Anterior cingulate cortex (tissue), 58 donors: ENCODE measurements around the gene TYW1.
"Not testable (repeated sequence)": the region's sequence is repeated elsewhere in the genome, so short reads cannot be mapped to it uniquely, and the experiment has no call there.

ENCODE experiments used
- DNase-seq, 58 donors: peaks; one replicate each; lab custom pipeline; 2025; lab: John Stamatoyannopoulos, UW

TYW1 gene

GRCh38 chr7:66994051-66994450 lies 2.6 kb upstream of the TYW1 start:
- not testable (repeated sequence) for DNase-seq

- DNase-seq = peak in 45 of 58 donors; percentile 0 to 64 (median 16)
These were observed 2.0 kb upstream of the TYW1 start for GRCh38 chr7:66994691-66995049.

- peak; percentile 29 to 97 (median 92) for DNase-seq
These were observed 1.4 kb upstream of the TYW1 start, which contains the start of gene SBDS for GRCh38 chr7:66995050-66995776. TSS of gene SBDS (minus strand) at chr7:66995586. CDS start at chr7:66995417, 169 bp downstream.

- peak in 2 of 58 donors; percentile 1 to 8 for DNase-seq
These were observed 4.1 kb downstream of the TYW1 start for GRCh38 chr7:67000601-67001258.

GRCh38 chr7:67004145-67004544 lies 7.5 kb downstream of the TYW1 start:
- not testable (repeated sequence) for DNase-seq

DNA sequence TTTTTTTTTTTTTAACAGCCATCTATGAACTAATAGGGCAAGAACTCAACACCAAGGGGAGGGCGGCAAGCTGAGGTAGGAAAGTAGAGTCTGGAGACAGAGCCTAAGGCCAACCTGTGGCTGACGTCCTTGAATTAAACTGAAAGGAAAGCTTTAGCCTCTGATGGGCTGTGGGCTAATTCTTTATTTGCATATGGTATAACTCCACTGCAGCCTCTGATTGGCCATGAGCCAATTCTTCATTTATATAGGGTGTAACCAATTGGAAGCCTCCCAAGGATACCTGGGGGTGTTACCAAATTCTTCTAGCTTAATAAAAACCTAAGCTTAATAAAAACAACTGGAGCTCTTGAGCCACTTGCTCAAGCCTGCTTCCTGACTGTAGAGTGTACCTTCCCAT lies 10.3 kb downstream of the TYW1 start:
- no peak for DNase-seq

- no peak for DNase-seq
These were observed 11.6 kb downstream of the TYW1 start for GRCh38 chr7:67008260-67008659.

DNA sequence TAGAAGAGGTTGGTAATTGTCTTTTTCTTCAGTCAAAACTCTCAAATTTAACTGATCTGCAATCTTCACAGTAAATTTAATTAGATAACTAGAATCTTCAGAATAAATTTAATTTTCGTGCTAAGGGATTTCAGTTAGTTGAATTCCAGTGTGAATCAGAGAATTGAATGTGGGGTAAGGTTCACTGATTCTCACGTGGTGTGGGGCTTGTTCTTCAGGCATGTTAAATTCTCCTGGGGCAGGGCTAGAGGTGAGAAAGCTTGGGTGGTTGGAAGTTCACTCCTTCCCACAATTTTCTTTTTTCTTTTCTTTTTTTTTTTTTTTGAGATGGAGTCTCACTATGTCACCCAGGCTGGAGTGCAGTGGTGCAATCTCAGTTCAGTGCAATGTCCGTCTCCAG lies 13.0 kb downstream of the TYW1 start:
- not testable (repeated sequence) for DNase-seq

GRCh38 chr7:67014076-67014622 lies 17.5 kb downstream of the TYW1 start:
- DNase-seq = not testable (repeated sequence)

- DNase-seq = not testable (repeated sequence)
These were observed 21.3 kb downstream of the TYW1 start for GRCh38 chr7:67017971-67018370.

- DNase-seq = no peak
These were observed 22.3 kb downstream of the TYW1 start for GRCh38 chr7:67018940-67019339.

DNA sequence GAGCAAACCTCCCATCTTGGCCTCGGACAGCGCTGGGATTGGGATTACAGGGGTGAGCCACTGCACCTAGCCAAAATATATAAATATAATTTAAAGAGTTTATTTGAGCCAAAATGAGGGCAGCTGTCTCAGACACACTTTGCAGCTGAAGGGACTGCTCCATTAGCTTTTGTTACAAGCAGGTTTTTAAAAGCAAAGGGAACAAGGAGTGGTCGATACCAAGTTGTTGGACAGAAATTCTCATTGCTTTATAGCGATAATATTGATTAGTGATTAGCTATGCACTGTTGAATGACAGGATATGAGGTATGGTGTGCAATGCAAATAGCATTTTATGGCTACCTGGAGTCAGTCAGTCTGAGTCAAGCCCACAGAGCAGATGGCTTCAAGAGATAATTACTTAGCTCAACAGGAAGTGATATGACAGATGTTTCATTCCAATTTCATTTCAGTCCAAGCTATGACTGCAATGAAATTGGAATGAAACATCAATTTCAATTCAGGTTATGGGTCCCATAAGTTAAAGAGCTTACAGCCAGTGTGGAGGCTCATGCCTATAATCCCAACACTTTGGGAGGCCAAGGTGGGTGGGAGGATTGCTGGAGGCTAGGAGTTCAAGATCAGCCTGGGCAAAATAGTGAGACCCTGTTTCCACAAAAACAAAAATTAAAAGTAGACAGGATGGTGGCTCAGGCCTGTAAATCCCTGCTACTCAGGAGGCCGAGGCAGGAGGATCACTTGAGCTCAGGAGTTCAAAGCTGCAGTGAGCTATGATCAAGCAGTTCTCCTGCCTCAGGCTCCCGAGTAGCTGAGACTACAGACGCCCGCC lies 23.1 kb downstream of the TYW1 start:
- DNase-seq = peak in 1 of 58 donors; percentile 12

GRCh38 chr7:67021260-67021659 lies 24.6 kb downstream of the TYW1 start:
- no peak for DNase-seq

DNA sequence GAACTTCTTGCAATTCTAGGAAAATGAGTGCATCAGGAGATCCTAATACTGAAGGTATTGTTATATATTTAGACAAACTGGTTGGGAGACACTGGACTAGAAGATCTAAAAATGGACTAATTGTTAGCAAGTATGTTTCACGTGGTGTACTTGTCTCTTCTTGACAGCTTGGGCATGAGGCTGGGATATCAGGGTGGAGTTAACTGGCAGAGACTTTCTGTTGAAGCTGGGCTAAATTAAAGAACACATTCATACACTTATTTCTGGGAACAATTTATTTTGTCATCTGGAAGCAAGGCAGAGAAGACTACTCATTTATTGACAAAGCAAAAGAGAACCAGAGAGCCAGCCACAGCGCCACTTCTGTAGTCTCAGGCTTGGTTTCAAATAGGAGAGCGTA lies 25.9 kb downstream of the TYW1 start:
- DNase-seq = no peak

DNA sequence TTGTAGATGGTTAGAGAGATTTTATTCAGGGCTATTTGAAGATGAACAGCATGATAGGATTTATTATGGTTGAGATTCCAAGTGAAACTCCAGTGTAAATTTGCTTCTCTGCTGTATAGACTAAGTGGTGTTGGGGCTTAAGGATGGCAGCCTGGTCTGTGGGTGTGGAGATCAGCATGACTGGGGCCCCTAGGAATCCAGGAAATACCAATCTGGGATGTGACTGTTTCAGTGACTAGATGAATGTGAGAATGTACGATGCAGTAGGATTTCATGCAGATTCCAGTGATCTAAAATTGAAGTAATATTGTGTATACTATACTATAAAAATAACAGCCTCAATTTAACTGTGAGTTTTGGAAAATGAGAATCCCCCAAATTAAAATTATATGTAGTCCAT lies 28.8 kb downstream of the TYW1 start:
- DNase-seq = not testable (repeated sequence)

DNA sequence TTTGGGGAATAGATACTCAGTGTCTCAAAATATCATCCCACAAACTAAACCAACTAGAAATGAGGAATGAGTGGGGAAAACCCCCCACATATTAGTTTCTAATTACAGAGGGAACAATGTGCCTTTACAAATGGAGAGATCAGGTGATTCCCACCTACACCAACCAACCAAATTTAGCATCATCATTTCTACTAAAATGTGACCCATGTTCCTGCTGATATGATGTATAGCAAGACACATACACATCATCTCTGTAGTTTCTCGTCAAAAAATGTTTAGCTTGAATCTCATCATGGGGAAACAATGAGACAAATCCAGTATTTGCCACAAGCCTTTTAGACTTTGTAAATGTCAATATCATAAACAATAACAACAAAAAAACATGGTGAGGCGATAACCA lies 35.1 kb downstream of the TYW1 start:
- DNase-seq = not testable (repeated sequence)

DNA sequence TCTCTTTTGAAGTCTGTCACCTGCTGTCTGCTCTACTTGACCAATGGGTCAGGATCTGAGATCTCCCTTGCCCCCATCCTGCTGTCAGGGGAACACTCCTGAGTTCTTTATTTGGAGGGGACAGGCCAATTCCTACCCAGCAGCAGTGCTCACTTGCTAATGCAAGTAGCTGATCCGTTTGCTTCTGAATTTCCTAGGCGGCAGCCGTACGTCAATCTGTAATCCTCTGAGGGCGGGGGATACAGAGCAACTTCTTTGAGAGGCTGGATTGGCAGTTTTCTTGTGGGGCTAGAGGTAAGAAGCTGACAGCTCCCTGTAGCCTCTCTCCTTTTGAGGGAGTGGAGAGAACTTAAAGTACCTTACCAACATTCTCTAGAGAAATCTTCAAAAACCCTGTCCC lies 36.6 kb downstream of the TYW1 start:
- peak in 1 of 58 donors; percentile 6 for DNase-seq

- peak in 50 of 58 donors; percentile 6 to 88 (median 63) for DNase-seq
These were observed 40.1 kb downstream of the TYW1 start for GRCh38 chr7:67036432-67037395.

- DNase-seq = not testable (repeated sequence)
These were observed 44.2 kb downstream of the TYW1 start for GRCh38 chr7:67040832-67041231.
